GM12891 (cell line): ENCODE measurements around the gene BTG1. TPM values are rescaled to one million over a fixed set of nuclear protein-coding genes. Genes with fewer than 3 reads are reported as not detected.
A peak's percentile ranks its signal among the peaks of the same experiment; 100 is the strongest.

Source experiments
- DNase-seq: peaks from one replicate; pipeline ENCODE4 v3.0.0; 2011; ENCODE audit warnings: low spot score; ENCODE audit not compliant: insufficient read length
- FAIRE-seq: peaks from 2 replicates; lab custom pipeline; 2011; peaks lifted over from hg19 to GRCh38; lab: Jason Lieb, UNC
- PAX5 ChIP-seq: IDR thresholded peaks from 2 replicates; pipeline ENCODE4 v1.6.1; 2011; ENCODE audit warnings: low read length, moderate library complexity, mild to moderate bottlenecking; ENCODE audit not compliant: insufficient read depth, severe bottlenecking
- POLR2A ChIP-seq: IDR thresholded peaks from 2 replicates; pipeline ENCODE4 v1.6.1; 2011; ENCODE audit warnings: low read depth, low read length, control low read depth
- POLR2AphosphoS5 ChIP-seq: IDR thresholded peaks from 2 replicates; pipeline ENCODE4 v1.6.1; 2011; ENCODE audit warnings: low read depth, low read length, control low read depth
- POU2F2 ChIP-seq: IDR thresholded peaks from 2 replicates; pipeline ENCODE4 v1.6.1; 2011; ENCODE audit warnings: low read depth, mild to moderate bottlenecking, control low read depth, low read length, moderate library complexity
- SPI1 ChIP-seq: IDR thresholded peaks from 2 replicates; pipeline ENCODE4 v1.6.1; 2011; ENCODE audit warnings: low read depth, low read length, control low read depth
- TAF1 ChIP-seq: IDR thresholded peaks from 2 replicates; pipeline ENCODE4 v1.6.1; 2011; ENCODE audit warnings: low read depth, low read length, control low read depth
- polyA plus RNA-seq: library from polyadenylated mRNA; unstranded; fragments of >200 nt; gene quantifications from one replicate; pipeline ENCODE4 v1.2.1, GENCODE V29; 2012; ENCODE audit warnings: low read depth, missing spikeins, inconsistent platforms; ENCODE audit not compliant: missing spikeins

Gene BTG1, protein sequence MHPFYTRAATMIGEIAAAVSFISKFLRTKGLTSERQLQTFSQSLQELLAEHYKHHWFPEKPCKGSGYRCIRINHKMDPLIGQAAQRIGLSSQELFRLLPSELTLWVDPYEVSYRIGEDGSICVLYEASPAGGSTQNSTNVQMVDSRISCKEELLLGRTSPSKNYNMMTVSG
- polyA plus RNA-seq: 117 TPM

DNA sequence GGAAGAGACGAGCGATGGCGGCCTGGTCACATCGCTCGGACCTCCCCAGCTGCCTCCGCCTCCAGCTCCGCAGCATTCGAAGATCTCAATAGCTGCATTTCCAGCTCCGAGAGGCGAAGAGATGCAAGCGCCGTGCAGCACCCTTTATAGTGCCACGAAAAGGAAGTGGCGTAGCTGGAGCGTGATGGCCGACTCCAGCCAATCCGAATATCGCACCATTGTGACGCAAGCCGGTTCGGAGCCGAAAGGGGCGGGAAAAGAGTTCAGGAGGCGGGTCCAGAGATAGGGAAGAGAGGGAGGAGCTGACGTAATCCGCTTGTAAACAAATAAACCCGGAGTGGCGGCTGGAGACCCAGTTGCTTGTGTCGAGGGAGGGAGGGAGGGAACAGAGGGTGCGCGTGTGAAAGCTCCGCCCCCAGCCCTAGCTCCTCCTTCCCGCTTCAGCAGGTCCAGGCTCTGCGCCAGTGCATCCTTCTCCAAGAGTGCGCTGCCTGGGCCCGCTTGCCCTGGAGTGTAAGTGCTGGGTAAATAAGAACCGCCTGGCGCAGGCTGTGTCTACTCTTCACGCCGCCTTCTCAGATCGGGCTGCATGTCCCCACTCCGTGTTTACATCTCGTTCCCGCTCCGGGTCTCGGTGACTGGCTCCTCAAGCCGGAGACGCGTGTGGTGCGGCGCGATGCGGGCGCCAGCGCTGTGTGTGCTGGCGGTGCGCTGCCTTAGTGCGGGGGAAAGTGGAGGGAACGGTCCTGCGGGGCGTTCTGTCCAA lies at the start of gene BTG1:
TSS of gene BTG1 (minus strand) at position 116 of the 766 bp plus-strand sequence. CDS start 311 bp downstream, outside the sequence.
- DNase-seq: peak; percentile 74
- peak; percentile 99 for FAIRE-seq
- TF ChIP-seq TAF1 (peak; percentile 100), SPI1 (peak; percentile 80), POLR2A (peak; percentile 100), PAX5 (no peak), POLR2AphosphoS5 (peak; percentile 100), POU2F2 (peak; percentile 99)

DNA sequence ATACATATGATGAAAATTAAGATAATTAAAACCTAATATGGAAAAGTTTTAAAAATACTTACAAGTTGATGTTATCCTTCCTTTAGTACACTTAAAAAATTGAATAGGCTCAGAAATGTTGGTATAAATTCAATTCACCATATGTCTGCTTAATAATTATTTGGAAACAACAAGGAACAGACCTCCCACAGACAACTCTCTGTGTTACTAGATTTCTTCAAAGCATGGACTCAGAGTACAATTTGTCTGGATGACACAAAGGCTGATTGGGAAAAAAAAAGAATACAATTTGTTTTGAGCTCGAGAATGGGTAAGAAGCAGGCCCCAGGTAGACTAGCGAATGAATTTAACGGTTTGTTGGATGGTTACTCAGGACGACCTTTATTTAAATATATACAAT lies 48.9 kb upstream of the BTG1 start:
- DNase-seq (no peak), FAIRE-seq (no peak)
- TF ChIP-seq SPI1 (no peak), POLR2AphosphoS5 (no peak), POLR2A (no peak), PAX5 (no peak), TAF1 (no peak), POU2F2 (no peak)

GRCh38 chr12:92193846-92194245 lies 48.2 kb upstream of the BTG1 start:
- no peak for DNase-seq
- FAIRE-seq: no peak
- TF ChIP-seq SPI1 (peak; percentile 40; the same call in 1 of the 2 replicates), POLR2A (no peak)

DNA sequence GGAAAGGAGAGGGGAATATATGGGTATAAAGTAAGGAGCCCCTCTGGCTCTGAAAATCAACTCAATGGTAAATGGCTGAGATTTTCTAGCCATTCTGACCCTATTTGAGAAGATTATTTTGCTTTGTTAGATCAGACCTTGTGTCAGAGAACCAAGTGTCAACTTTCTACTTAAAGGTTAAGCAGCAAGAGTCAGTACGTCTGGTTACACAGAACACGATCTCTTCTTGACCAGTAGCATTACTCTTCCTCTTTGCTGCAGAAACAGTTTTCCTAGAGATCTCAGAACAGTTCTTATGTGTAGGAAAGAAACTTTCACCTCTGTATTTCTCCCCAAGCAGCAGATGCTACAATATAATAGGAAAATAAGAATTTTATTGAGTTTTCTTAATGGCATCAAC lies 47.4 kb upstream of the BTG1 start:
- no peak for TF ChIP-seq POU2F2
- no peak for TF ChIP-seq TAF1
- no peak for TF ChIP-seq POLR2AphosphoS5
- no peak for TF ChIP-seq SPI1
- no peak for TF ChIP-seq POLR2A
- TF ChIP-seq PAX5: no peak
- DNase-seq (no peak), FAIRE-seq (peak; percentile 5)

GRCh38 chr12:92192360-92192759 lies 46.7 kb upstream of the BTG1 start:
- peak; percentile 66 for FAIRE-seq
- no peak for DNase-seq
- TF ChIP-seq POLR2AphosphoS5: no peak
- no peak for TF ChIP-seq POLR2A
- TF ChIP-seq PAX5: no peak
- TF ChIP-seq SPI1: no peak
- TF ChIP-seq TAF1: no peak

- TF ChIP-seq POU2F2 (no peak), SPI1 (no peak), POLR2A (no peak), TAF1 (no peak), POLR2AphosphoS5 (no peak), PAX5 (no peak)
- FAIRE-seq: no peak
- no peak for DNase-seq
Measured at GRCh38 chr12:92191061-92191460, 45.4 kb upstream of the BTG1 start.

- DNase-seq: no peak
- TF ChIP-seq TAF1: no peak
- no peak for TF ChIP-seq SPI1
- no peak for TF ChIP-seq POLR2A
- no peak for TF ChIP-seq POU2F2
- no peak for TF ChIP-seq POLR2AphosphoS5
- TF ChIP-seq PAX5: no peak
- no peak for FAIRE-seq
Measured at GRCh38 chr12:92188517-92189188, 43.0 kb upstream of the BTG1 start.

GRCh38 chr12:92186038-92186470 lies 40.4 kb upstream of the BTG1 start:
- DNase-seq (no peak), FAIRE-seq (peak; percentile 54)
- TF ChIP-seq POU2F2 (no peak), POLR2AphosphoS5 (no peak), PAX5 (no peak), SPI1 (no peak)

DNA sequence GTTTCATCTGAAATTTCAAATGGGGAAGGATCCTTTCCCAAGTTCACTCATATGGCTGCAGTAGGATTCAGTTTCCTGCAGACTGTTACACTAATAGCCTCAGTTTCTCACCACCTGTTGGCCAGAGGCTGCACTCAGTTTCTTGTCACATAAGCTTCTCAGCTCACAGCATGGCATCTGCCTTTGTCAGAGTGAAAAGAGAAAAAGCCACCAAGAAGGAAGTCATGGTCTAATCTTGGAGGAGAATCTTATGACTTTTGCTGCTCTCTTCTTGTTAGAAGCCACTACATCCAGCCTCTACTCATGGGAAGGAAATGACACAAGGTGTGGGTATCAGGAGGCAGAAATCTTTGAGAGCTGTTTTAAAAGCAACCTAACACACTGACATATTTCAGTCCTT lies 39.4 kb upstream of the BTG1 start:
- DNase-seq (no peak), FAIRE-seq (peak; percentile 88)

GRCh38 chr12:92183575-92183974 lies 37.9 kb upstream of the BTG1 start:
- no peak for TF ChIP-seq SPI1
- TF ChIP-seq POLR2A: no peak
- TF ChIP-seq PAX5: no peak
- no peak for TF ChIP-seq TAF1
- FAIRE-seq: no peak
- DNase-seq: no peak

More for the DNA sequence above, 39.4 kb upstream of the BTG1 start:
- no peak for TF ChIP-seq POU2F2
- TF ChIP-seq TAF1: peak; percentile 26; the same call in 1 of the 2 replicates
- TF ChIP-seq SPI1: peak; percentile 46
